Measurements from ENCODE around the gene KCNJ15. TPM values are rescaled to one million over a fixed set of nuclear protein-coding genes. Genes with fewer than 3 reads are reported as not detected.

The KCNJ15 gene
- total and polyA plus RNA-seq, 2 donors (not counting 1 experiment from before 2014, with no cell fraction given): not detected

- Mint-ChIP-seq H3K27ac (no peak overlapping the region), H3K27me3 (no peaks in the 10 kb centered on the region), H3K9me3 (ENCODE audit: insufficient read depth) (no peaks in the 10 kb centered on the region), H3K4me1 (no peaks in the 10 kb centered on the region), H3K4me3 (no peak overlapping the region)
- ATAC-seq (ENCODE audit: low read depth): no peak
- Histone ChIP-seq H3K9me3 (ENCODE audit: control extremely low read depth in 1 of 3, control insufficient read depth in 2 of 3, insufficient read depth in 1 of 3, low read length in 2 of 3) (no peaks in the 10 kb centered on the region), H3K9ac (ENCODE audit: low read length) (no peak overlapping the region), H3K36me3 (replicated peaks in 1 of 2; ENCODE audit: control extremely low read depth in 1 of 2, control insufficient read depth in 1 of 2, extremely low read depth in 1 of 2, insufficient read depth in 2 of 2, low read length in 1 of 2) (no peaks in the 10 kb centered on the region), H3K27ac (ENCODE audit: low read length in 2 of 2) (no peak overlapping the region), H4K20me1 (ENCODE audit: control insufficient read depth, insufficient read depth, low read length, poor library complexity, severe bottlenecking) (no peaks in the 10 kb centered on the region), H3K79me2 (ENCODE audit: control insufficient read depth, insufficient read depth, low read length) (no peaks in the 10 kb centered on the region), H3K4me1 (ENCODE audit: control insufficient read depth in 2 of 2, insufficient read depth in 2 of 2, low read length in 2 of 2) (no peaks in the 10 kb centered on the region), H2AFZ (ENCODE audit: insufficient read depth, low read depth, low read length, poor library complexity, severe bottlenecking) (no peak overlapping the region), H3K4me3 (ENCODE audit: control extremely low read depth in 1 of 5, extremely low read depth in 1 of 5, insufficient read depth in 1 of 5, low read depth in 2 of 5, low read length in 4 of 5) (no peak overlapping the region), H3K27me3 (replicated peaks in 1 of 4; ENCODE audit: control extremely low read depth in 1 of 4, control insufficient read depth in 3 of 4, insufficient read depth in 4 of 4, low read length in 3 of 4) (no peaks in the 10 kb centered on the region), H3K4me2 (replicated peaks; ENCODE audit: low read depth, low read length, poor library complexity, severe bottlenecking) (no peak overlapping the region)
- POLR2A ChIA-PET: no interaction called here
- WGBS (ENCODE audit: insufficient coverage): no CpG with 5 or more reads among the region's 3 CpGs
- intact Hi-C loops (cut with micrococcal nuclease): no loop called here
- no peak for TF ChIP-seq EZH2 (IDR thresholded peaks at IDR 0.05; ENCODE audit: borderline replicate concordance, insufficient read depth, low read depth, low read length, poor library complexity, severe bottlenecking)
- TF ChIP-seq, protein P1, sequence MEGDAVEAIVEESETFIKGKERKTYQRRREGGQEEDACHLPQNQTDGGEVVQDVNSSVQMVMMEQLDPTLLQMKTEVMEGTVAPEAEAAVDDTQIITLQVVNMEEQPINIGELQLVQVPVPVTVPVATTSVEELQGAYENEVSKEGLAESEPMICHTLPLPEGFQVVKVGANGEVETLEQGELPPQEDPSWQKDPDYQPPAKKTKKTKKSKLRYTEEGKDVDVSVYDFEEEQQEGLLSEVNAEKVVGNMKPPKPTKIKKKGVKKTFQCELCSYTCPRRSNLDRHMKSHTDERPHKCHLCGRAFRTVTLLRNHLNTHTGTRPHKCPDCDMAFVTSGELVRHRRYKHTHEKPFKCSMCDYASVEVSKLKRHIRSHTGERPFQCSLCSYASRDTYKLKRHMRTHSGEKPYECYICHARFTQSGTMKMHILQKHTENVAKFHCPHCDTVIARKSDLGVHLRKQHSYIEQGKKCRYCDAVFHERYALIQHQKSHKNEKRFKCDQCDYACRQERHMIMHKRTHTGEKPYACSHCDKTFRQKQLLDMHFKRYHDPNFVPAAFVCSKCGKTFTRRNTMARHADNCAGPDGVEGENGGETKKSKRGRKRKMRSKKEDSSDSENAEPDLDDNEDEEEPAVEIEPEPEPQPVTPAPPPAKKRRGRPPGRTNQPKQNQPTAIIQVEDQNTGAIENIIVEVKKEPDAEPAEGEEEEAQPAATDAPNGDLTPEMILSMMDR (IDR thresholded peaks at IDR 0.05): no peak
- no peak for DNase-seq
- CTCF ChIA-PET: no interaction called here
Measured at GRCh38 chr21:38297871-38298270, 41.1 kb downstream of the KCNJ15 start.

GRCh38 chr21:38298832-38299231 is 42.0 kb downstream of the KCNJ15 start:
- ChIA-PET CTCF (no interaction called here), POLR2A (no interaction called here)
- H3K9me3 ChIP-seq (ENCODE audit: control extremely low read depth in 1 of 3, control insufficient read depth in 2 of 3, insufficient read depth in 1 of 3, low read length in 2 of 3): no peaks in the 10 kb centered on the region
- no peaks in the 10 kb centered on the region for H3K9me3 Mint-ChIP-seq (ENCODE audit: insufficient read depth)
- no peak overlapping the region for H2AFZ ChIP-seq (ENCODE audit: insufficient read depth, low read depth, low read length, poor library complexity, severe bottlenecking)
- no peaks in the 10 kb centered on the region for H3K27me3 Mint-ChIP-seq
- H3K27me3 ChIP-seq (replicated peaks in 1 of 4; ENCODE audit: control extremely low read depth in 1 of 4, control insufficient read depth in 3 of 4, insufficient read depth in 4 of 4, low read length in 3 of 4): no peaks in the 10 kb centered on the region
- H3K27ac Mint-ChIP-seq: no peak overlapping the region
- TF ChIP-seq, protein P1 (IDR thresholded peaks at IDR 0.05): no peak
- TF ChIP-seq EZH2 (IDR thresholded peaks at IDR 0.05; ENCODE audit: borderline replicate concordance, insufficient read depth, low read depth, low read length, poor library complexity, severe bottlenecking): no peak
- no peaks in the 10 kb centered on the region for H4K20me1 ChIP-seq (ENCODE audit: control insufficient read depth, insufficient read depth, low read length, poor library complexity, severe bottlenecking)
- no peaks in the 10 kb centered on the region for H3K4me1 ChIP-seq (ENCODE audit: control insufficient read depth in 2 of 2, insufficient read depth in 2 of 2, low read length in 2 of 2)
- intact Hi-C loops (cut with micrococcal nuclease): no loop called here
- no peak overlapping the region for H3K4me3 Mint-ChIP-seq
- H3K27ac ChIP-seq (ENCODE audit: low read length in 2 of 2): no peak overlapping the region
- ATAC-seq (ENCODE audit: low read depth) (no peak), DNase-seq (no peak)
- no peak overlapping the region for H3K4me3 ChIP-seq (ENCODE audit: control extremely low read depth in 1 of 5, extremely low read depth in 1 of 5, insufficient read depth in 1 of 5, low read depth in 2 of 5, low read length in 4 of 5)
- no peak overlapping the region for H3K4me2 ChIP-seq (replicated peaks; ENCODE audit: low read depth, low read length, poor library complexity, severe bottlenecking)
- no peak overlapping the region for H3K9ac ChIP-seq (ENCODE audit: low read length)
- 97% methylated on average over 3 of the region's 3 CpGs for WGBS (ENCODE audit: insufficient coverage)
- no peaks in the 10 kb centered on the region for H3K36me3 ChIP-seq (replicated peaks in 1 of 2; ENCODE audit: control extremely low read depth in 1 of 2, control insufficient read depth in 1 of 2, extremely low read depth in 1 of 2, insufficient read depth in 2 of 2, low read length in 1 of 2)
- no peaks in the 10 kb centered on the region for H3K79me2 ChIP-seq (ENCODE audit: control insufficient read depth, insufficient read depth, low read length)
- no peaks in the 10 kb centered on the region for H3K4me1 Mint-ChIP-seq

Measured in B cell (primary cell).